HG03064 (cell line): ENCODE data around the gene AGFG1.
"Not testable (repeated sequence)": the region's sequence is repeated elsewhere in the genome, so short reads cannot be mapped to it uniquely, and the experiment has no call there.

Experiments used
- ATAC-seq: cut with Tn5 transposase; IDR thresholded peaks from one replicate; pipeline ENCODE4 v1.9.1; 2021; ENCODE audit warnings: low read depth; ENCODE audit not compliant: unreplicated experiment

The AGFG1 gene

GRCh38 chr2:227491386-227491785 is 19.4 kb downstream of the AGFG1 start:
- no peak for ATAC-seq

GRCh38 chr2:227493524-227493923 is 21.6 kb downstream of the AGFG1 start:
- ATAC-seq = no peak

GRCh38 chr2:227497158-227497557 is 25.2 kb downstream of the AGFG1 start:
- no peak for ATAC-seq

GRCh38 chr2:227499627-227500300 is 27.8 kb downstream of the AGFG1 start:
- ATAC-seq = no peak

GRCh38 chr2:227500301-227500630 is 28.3 kb downstream of the AGFG1 start:
- no peak for ATAC-seq

- no peak for ATAC-seq
These were observed 31.8 kb downstream of the AGFG1 start for GRCh38 chr2:227503433-227504406.

- ATAC-seq = no peak
These were observed 32.7 kb downstream of the AGFG1 start for GRCh38 chr2:227504700-227505099.

- no peak for ATAC-seq
These were observed 34.5 kb downstream of the AGFG1 start for GRCh38 chr2:227506456-227506855.

- ATAC-seq = no peak
These were observed 36.0 kb downstream of the AGFG1 start for GRCh38 chr2:227507963-227508362.

GRCh38 chr2:227509076-227509475 is 37.1 kb downstream of the AGFG1 start:
- no peak for ATAC-seq

GRCh38 chr2:227509824-227510619 is 38.1 kb downstream of the AGFG1 start:
- no peak for ATAC-seq

GRCh38 chr2:227510620-227510958 is 38.6 kb downstream of the AGFG1 start:
- ATAC-seq = no peak

GRCh38 chr2:227511239-227511930 is 39.4 kb downstream of the AGFG1 start:
- no peak for ATAC-seq

- no peak for ATAC-seq
These were observed 40.0 kb downstream of the AGFG1 start for GRCh38 chr2:227511955-227512354.

- ATAC-seq = no peak
These were observed 41.2 kb downstream of the AGFG1 start for GRCh38 chr2:227513113-227513512.

GRCh38 chr2:227515742-227516141 is 43.8 kb downstream of the AGFG1 start:
- no peak for ATAC-seq

- no peak for ATAC-seq
These were observed 45.8 kb downstream of the AGFG1 start for GRCh38 chr2:227517724-227518123.

- not testable (repeated sequence) for ATAC-seq
These were observed 46.4 kb downstream of the AGFG1 start for GRCh38 chr2:227518278-227518865.

GRCh38 chr2:227521178-227521577 is 49.2 kb downstream of the AGFG1 start:
- not testable (repeated sequence) for ATAC-seq

- no peak for ATAC-seq
These were observed 52.7 kb downstream of the AGFG1 start for GRCh38 chr2:227524665-227525064.
